ENCODE results near the gene AP4S1.

GRCh38 chr14:31059152-31059924 lies 33.9 kb downstream of the AP4S1 start:
- TF ChIP-seq POLR2A (IDR thresholded peaks at IDR 0.05) (no peak), POLR2AphosphoS5 (IDR thresholded peaks at IDR 0.05) (peak in 2 of 3 donors; percentile 30 to 81), CTCF (IDR thresholded peaks at IDR 0.05) (no peak)

All from stomach (tissue), 4 donors.